HG03354 (cell line): ENCODE measurements around the gene HCST.
"Not testable (repeated sequence)": the region's sequence is repeated elsewhere in the genome, so short reads cannot be mapped to it uniquely, and the experiment has no call there.

ENCODE experiments used
- ATAC-seq: cut with Tn5 transposase; IDR thresholded peaks from one replicate; pipeline ENCODE4 v1.9.1; 2021; ENCODE audit warnings: mild to moderate bottlenecking; ENCODE audit not compliant: unreplicated experiment, poor library complexity, severe bottlenecking

The HCST gene

DNA sequence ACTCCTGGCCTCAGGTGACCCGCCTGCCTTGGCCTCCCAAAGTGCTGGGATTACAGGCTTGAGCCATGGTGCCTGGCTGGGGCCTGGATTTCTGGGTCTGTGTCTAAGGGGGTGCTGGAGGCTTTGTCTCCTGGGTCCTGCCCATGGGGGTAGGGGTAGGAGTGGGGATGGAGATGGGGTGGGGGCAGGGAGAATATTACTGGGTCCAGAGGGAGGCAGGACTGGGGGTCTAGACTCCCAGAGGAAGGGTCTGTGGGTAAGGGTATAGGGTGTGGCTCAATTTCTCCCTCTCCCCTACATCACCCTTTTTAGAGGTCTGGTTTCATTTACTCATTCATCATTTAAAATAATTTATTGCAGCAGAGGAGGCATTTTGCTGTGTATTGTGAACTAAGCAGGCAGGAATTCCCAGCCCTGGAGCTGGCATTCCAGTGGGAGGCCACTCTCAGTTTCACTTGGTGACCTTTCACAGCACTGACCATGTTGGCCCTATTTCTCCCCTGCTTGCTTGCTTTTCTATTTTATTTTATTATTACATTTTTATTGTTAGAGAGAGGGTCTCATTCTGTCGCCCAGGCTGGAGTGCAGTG is 1.2 kb upstream of the HCST start:
- ATAC-seq: no peak

DNA sequence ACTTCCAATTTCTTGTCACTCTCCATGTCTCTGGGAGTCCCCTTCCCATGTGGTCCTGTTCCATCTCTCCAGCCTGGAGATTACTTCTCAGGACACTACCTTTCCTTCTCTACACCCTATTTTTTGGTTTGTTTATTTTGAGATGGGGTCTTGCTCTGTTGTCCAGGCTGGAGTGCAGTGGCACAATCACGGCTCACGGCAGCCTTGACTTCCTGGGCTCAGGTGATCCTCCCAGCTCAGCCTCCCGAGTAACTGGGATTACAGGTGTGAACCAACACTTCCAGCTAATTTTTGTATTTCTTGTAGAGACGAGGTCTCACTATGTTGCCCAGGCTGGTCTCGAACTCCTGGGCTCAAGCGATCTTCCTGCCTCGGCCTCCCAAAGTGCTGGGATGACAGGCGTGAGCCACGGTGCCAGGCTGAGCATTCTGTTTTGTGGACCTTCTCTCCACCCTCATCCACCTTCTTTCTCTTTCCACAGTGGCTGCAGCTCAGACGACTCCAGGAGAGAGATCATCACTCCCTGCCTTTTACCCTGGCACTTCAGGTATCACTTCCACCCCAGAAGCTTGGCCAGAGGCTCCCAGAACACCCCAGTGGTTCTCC is 644 bp downstream of the HCST start:
- no peak for ATAC-seq

DNA sequence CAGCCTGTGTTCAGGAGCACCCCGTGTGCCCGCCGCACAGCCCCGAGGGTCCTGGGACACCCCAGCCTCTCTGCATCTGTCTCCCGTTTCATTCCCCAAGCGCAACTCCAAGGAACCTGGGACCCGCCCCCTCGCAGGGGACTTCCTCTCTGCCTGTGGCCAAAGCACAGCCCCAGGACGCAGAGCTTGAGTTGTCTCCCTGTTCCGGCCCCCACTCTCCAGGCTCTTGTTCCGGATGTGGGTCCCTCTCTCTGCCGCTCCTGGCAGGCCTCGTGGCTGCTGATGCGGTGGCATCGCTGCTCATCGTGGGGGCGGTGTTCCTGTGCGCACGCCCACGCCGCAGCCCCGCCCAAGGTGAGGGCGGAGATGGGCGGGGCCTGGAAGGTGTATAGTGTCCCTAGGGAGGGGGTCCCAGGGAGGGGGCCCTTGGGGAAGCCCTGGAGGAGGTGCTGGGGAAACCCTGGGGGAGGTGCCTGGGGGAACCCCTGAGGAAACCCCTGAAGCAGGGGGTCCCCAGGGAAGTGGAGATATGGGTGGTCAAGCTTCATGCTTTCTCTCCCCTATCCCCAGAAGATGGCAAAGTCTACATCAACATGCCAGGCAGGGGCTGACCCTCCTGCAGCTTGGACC is 1.3 kb downstream of the HCST start:
- peak; percentile 45 for ATAC-seq

DNA sequence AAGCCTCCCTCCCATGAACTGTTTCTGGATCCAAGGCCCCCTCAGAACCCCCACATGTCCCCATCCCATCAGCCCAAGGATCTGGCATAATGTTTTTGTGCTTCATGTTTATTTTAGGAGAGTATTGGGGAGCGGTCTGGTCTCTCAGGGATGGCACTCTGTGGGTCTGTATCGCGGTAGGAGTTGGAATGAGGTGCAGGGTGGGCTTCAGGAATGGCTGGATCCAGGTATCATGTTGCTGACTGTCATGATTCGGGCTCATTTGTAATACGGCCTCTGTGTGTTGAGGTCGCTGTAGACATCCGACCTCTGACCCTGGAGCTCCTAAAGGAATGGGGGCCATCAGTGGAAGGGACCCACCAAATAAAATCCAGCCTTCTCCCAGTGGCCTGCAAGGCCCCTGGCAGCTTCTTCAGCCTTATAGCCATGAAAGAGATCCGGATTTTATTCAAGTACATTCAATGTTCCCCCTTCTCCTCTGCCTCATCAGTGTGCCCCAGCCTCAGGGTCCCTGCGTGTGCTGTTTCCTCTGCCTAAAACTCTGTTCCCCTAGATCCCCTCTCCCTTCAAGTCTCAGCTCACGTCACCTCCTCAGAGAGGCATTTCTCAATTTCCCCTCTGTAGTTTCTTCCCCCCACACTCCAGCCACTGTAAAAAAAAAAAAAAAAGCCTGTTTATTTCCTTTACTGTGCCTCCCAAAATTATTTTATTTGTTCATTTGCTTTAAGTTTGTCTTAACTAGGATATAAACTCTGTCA is 2.2 kb downstream of the HCST start:
- ATAC-seq: no peak

DNA sequence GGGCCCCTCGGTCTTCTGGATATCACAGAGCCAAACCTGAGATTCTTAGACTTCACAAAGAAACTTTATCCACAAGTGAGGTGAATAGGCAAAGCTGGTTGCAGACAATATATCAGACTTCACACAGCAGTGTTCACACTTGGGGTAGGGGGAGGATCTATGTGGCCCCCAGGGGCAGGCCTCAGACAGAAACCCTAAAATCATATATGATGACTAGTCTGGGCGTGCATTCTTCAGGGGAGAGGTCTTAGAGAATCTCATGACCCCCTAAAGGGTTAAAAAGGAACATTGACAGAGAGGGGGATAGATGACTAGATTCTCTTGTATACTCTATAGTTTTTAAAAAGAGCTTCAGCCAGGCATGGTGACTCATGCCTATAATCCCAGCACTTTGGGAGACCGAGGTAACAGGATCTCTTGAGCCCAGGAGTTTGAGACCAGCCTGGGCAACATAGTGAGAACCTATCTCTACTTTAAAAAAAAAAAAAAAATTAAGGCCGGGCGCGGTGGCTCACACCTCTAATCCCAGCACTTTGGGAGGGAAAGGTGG is 2.9 kb downstream of the HCST start:
- ATAC-seq: no peak

DNA sequence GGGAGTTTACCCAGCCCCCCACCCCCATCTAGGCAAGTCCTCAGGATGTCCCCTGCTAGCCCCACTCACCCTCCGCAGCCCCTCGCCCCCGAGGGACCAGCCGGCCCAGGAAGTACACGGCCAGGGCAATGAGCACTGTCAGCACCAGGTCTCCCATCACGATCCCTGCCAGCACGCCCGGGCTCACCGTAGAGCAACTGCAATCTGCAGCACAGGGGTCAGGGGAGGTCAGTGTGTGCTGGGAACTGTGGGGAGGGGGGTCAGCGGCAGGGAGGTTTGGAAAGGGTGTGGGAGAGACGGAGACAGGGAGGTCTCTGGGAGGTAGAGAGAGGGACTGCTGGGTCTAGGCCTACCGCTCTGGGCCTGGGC is 5.0 kb downstream of the HCST start:
- ATAC-seq: no peak

DNA sequence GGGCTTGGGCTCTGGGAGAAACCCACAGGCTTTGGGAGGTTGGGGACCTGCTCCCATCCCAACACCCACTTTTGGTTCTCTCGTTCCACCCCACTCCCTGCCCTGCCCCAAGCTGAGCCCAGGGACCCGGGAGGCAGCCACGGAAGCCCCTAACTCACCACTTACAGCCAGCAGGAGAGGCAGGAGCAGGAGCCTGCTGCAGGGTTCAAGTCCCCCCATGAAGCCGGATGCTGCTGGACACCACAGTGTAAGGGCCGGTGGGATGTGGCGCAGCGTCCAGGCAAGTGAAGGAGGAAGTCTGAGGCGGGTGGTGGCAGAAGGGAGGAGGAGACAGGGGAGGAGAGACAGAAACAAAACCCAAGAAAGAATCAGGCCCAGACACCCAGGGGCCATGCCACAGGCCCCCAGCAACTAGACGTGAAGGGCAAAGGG is 5.7 kb downstream of the HCST start, which contains the start of gene TYROBP:
Gene TYROBP, minus strand, starts transcription at position 286 of the 432 bp plus-strand sequence. Its CDS starts 67 bp downstream, at position 219.
- no peak for ATAC-seq

DNA sequence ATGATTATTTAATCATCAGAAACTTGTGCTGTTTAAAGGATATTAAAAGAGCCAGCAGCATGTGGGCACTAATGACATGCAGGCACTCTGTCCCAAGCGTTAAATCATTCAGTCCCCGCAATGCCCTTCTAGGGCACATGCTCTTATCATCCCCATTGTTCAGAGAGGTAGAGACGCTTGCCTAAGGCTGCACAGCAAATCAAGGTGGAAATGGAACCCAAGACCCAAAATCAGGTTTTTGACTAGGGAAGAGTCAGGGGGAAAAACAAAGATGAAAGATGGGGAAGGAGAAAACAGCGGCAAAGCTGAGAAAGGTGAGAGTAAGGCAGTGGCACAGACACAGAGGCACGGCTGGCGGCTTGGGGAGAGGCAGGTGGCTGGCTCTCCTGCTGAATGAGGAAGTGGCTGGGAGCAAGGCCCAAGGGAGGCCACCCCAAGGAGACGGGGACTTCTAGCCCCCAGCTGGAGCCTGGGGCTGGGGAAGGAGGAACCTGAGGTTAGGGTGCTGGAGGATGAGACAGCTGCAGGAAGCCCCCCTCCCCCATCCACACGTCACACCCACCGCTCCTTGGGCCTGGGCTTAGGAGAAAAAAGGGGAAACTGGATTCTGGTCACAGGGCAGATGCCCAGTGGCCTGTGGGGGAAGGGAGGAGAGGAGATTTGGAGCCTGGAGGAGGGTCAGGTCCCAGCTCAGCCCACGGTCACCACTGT is 6.8 kb downstream of the HCST start:
- ATAC-seq: no peak

DNA sequence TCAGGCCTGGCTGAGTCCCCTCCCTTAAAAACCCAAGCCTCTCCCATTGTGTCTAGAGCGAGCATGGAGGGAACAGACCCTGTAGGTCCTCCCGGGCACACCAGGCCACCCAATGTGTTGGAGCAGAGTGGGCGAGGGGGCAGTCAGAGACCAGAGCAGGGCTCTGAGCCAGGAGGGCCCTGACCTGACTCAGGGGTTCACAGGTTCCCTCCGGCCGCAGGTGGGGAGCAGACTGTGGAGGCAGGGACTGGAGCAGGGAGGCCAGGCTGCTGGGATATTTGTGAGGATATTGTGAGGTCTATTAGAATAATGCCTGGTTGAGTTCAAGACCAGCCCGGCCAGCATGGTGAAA is 7.3 kb downstream of the HCST start:
- ATAC-seq: no peak

DNA sequence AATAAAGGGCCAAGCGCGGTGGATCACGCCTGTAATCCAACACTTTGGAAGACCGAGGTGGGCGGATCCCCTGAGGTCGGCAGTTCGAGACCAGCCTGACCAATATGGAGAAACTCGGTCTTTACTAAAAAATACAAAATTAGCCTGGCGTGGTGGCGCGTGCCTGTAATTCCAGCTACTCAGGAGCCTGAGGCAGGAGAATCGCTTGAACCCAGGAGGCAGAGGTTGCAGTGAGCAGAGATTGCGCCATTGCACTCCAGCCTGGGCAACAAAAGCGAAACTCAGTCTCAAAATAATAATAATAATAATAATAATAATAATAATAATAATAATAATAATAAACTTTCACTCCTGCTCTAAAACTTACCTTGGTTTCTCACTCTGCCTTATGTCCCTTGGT is 8.0 kb downstream of the HCST start:
- not testable (repeated sequence) for ATAC-seq

DNA sequence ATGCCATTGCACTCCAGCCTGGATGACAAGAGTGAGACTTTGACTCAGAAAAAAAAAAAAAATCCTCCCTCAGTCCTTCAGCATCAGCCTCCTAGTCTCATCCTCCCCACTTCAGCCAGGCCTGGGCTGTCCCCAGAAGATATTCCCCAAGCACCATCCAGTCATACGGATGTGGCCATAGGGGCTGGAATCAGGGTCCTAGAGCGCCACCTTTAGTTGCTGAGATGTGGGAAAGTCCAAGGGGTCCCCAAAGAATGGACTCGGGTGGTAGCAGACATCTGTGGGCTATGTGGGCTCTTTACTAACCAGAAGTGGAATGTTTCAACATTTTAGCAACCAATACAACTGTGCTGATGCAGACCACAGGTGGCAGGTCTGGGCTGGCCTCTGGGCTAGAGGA is 8.8 kb downstream of the HCST start:
- ATAC-seq: no peak

DNA sequence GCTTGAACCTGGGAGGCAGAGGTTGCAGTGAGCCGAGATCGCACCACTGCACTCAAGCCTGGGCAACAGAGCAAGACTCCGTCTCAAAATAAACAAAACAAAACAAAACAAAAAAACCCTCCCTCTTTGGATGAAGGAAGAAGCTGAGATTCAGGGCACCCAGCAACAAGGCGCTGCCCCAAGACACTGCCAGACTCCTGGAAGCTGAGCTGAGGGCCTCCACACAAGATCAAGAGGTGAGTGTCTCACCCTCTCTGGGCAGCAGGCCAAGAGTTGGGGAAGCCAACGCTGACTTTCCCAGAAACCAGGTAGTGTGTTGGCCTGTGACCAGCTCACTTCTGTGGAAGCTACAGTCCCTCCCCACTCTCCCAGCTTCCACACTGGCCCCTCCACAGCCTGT is 9.5 kb downstream of the HCST start:
- ATAC-seq: no peak

DNA sequence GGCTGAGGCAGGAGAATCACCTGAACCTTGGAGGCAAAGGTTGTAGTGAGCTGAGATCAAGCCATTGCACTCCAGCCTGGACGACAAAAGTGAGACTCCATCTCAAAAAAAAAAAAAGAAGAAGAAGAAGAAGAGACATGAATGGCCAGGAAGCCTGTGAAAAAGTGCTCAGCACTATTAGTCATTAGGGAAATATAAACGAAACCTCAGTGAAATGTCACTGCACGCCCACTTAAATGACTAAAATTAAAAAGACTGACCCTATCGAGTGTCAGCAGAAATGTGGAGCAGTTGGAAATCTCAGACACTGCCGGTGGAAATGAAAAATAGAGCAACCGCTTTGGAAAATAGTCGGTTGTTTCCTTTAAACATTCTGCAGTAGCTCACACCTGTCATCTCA is 11.3 kb downstream of the HCST start:
- no peak for ATAC-seq

DNA sequence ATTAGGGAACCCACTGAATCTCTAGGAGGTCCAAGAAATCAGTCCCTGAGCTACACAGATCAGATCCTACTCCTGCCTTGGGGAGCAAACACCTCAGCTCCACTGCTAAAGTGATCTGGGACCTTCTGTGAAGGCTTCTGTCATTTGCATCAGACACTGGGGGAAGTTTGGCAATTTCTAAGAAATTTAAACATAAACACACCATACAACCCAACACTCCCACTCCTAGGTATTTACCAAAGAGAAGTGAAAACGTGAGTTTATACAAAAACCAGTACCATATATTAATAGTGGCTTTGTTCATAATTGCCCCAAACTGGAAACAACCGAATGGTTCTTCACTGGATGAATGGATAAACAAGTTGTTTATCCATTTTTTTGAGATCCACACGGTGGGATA is 13.1 kb downstream of the HCST start:
- ATAC-seq: no peak

DNA sequence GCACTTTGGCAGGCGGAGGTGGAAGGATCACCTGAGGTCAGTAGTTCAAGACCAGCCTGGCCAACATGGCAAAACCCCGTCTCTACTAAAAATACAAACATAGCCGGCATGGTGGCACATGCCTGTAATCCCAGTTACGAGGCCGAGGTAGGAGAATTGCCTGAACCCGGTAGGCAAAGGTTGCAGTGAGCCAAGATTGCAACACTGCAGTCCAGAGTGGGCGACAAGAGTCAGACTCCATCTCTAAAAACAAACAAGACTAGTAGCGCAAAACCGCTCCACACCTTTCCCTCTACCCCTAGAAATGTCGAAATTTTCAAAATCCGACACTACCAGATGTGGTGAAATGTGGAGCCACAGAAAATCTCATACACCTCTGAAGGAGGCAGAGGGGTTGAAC is 17.0 kb downstream of the HCST start:
- ATAC-seq: no peak

DNA sequence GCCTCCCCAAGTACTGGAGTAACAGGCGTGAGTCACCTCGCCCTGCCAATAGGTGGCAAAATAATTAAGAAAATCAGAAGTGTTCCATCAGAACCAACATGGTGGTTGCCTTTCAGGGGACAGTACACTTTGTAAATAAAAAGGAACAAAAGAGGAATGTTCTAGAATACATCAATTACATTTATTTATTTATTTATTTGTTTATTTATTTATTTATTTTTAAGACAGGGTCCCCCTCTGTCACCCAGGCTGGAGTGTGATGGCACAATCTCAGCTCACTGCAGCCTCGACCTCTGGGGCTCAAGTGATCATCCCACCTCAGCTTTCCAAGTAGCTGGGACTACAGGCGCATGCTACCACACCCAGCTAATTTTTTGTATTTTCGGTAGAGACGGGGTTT is 18.7 kb downstream of the HCST start:
- no peak for ATAC-seq

DNA sequence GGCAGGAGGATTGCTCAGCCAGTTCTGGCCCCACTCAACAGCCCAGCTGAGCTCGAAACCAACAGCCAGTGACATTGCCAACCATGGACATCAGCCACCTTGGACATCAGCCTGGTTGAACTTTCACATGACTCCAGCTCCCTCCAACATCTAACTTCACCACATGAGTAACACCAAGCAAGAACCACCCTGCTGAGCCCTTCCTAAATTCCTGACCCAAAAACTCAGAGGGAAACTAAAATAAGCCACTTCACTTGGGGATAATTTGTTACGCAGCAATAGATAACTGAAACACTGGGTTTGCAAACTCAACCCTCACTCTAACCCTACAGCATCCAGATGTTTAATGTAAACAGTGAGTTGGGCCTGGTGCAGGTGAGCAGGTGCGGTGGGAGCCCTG is 23.2 kb downstream of the HCST start:
- no peak for ATAC-seq

DNA sequence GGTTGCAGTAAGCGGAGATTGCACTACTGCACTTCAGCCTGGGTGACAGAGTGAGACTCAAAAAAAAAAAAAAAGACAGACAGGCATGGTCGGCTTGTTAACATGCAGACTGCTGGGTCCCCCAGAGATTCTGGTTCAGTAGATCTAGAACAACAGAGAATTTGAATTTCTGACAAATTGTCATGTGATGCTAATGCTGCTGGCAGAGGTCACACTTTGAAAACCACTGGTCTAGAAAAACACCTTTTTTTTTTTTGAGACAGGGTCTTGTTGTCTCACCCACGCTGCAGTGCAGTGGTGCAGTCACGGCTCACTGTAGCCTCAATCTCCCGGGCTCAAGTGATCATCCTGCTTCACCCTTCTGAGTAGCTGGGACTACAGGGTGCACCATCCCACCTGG is 26.2 kb downstream of the HCST start:
- ATAC-seq: no peak

DNA sequence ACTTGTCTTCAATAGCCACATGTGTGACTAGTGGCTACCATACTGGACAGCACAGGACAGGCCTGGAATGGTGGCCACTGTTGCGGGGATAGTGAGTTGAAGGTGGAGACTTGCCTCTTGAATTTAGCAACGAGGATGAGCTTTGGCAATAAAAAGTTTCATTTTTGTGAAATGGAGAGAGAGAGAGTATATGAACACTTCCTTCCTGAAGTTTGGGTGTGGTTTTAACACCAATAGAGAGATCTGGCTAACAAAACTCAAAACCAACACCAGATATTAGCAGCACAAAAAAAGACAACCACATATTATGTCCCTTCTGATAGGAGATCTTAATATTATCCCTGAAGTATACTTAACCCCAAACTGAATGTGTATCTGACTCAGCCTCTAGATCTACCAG is 27.5 kb downstream of the HCST start:
- no peak for ATAC-seq
